Measurements from ENCODE around the gene SELENOM.

- no peak for TF ChIP-seq NR2C2 (CRISPR knock-in tag; IDR thresholded peaks at IDR 0.05)
- TF ChIP-seq CTCF (IDR thresholded peaks at IDR 0.05) = no peak
- no peak for TF ChIP-seq MAX (CRISPR knock-in tag; IDR thresholded peaks at IDR 0.05)
- TF ChIP-seq SP1 (CRISPR knock-in tag; conservative IDR thresholded peaks at IDR 0.05) = no peak
- TF ChIP-seq, protein P1, sequence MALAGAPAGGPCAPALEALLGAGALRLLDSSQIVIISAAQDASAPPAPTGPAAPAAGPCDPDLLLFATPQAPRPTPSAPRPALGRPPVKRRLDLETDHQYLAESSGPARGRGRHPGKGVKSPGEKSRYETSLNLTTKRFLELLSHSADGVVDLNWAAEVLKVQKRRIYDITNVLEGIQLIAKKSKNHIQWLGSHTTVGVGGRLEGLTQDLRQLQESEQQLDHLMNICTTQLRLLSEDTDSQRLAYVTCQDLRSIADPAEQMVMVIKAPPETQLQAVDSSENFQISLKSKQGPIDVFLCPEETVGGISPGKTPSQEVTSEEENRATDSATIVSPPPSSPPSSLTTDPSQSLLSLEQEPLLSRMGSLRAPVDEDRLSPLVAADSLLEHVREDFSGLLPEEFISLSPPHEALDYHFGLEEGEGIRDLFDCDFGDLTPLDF (CRISPR knock-in tag; IDR thresholded peaks at IDR 0.05) = no peak
- TF ChIP-seq, protein P2, sequence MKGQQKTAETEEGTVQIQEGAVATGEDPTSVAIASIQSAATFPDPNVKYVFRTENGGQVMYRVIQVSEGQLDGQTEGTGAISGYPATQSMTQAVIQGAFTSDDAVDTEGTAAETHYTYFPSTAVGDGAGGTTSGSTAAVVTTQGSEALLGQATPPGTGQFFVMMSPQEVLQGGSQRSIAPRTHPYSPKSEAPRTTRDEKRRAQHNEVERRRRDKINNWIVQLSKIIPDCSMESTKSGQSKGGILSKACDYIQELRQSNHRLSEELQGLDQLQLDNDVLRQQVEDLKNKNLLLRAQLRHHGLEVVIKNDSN (CRISPR knock-in tag; IDR thresholded peaks at IDR 0.05) = no peak
- TF ChIP-seq CBFB (CRISPR knock-in tag; IDR thresholded peaks at IDR 0.05; ENCODE audit: low read depth) = no peak
- TF ChIP-seq JUN (CRISPR knock-in tag; IDR thresholded peaks at IDR 0.05) = no peak
- no peak for TF ChIP-seq FOXK1 (CRISPR knock-in tag; IDR thresholded peaks at IDR 0.05)
- no peak for TF ChIP-seq TP53 (CRISPR knock-in tag; IDR thresholded peaks at IDR 0.05)
- no peak for TF ChIP-seq CREB1 (CRISPR knock-in tag; IDR thresholded peaks at IDR 0.05)
Measured at GRCh38 chr22:31106001-31106571, 1.3 kb downstream of the SELENOM start.
